H9 (cell line): ENCODE data around the gene TMEM31. TPM values are rescaled to one million over a fixed set of nuclear protein-coding genes. Genes with fewer than 3 reads are reported as not detected.

Experiments used
- DNase-seq: peaks from one replicate; pipeline ENCODE4 v3.0.0-alpha.2; 2017
- H2AFZ ChIP-seq: one replicate; pipeline ENCODE4 v1.6.1; 2013; ENCODE audit warnings: mild to moderate bottlenecking, low read length, control low read depth, moderate library complexity
- H2AK5ac ChIP-seq: 2 replicates; pipeline ENCODE4 v1.6.1; 2013; ENCODE audit warnings: low read length, control low read depth, mixed read lengths; ENCODE audit not compliant: insufficient read length
- H2BK120ac ChIP-seq: one replicate; pipeline ENCODE4 v1.6.1; 2013; ENCODE audit warnings: low read depth, mild to moderate bottlenecking, low read length, control low read depth, inconsistent platforms; ENCODE audit not compliant: poor library complexity, severe bottlenecking
- H2BK12ac ChIP-seq: 2 replicates; pipeline ENCODE4 v1.6.1; 2013; ENCODE audit warnings: low read length, control low read depth, mixed read lengths, low read depth; ENCODE audit not compliant: insufficient read length
- H2BK15ac ChIP-seq: 2 replicates; pipeline ENCODE4 v1.6.1; 2013; ENCODE audit warnings: low read depth, low read length, control low read depth
- H2BK20ac ChIP-seq: one replicate; pipeline ENCODE4 v1.6.1; 2013; ENCODE audit warnings: low read depth, mild to moderate bottlenecking, low read length, control low read depth, inconsistent platforms; ENCODE audit not compliant: poor library complexity, severe bottlenecking
- H2BK5ac ChIP-seq: 2 replicates; pipeline ENCODE4 v1.6.1; 2013; ENCODE audit warnings: low read length, control low read depth, mixed read lengths; ENCODE audit not compliant: insufficient read length
- H3K14ac ChIP-seq: 2 replicates; pipeline ENCODE4 v1.6.1; 2013; ENCODE audit warnings: low read length, control low read depth; ENCODE audit not compliant: insufficient read depth
- H3K18ac ChIP-seq: 2 replicates; pipeline ENCODE4 v1.6.1; 2013; ENCODE audit warnings: low read depth, mild to moderate bottlenecking, mixed read lengths, low read length, control low read depth; ENCODE audit not compliant: insufficient read length
- H3K23ac ChIP-seq: 2 replicates; pipeline ENCODE4 v1.6.1; 2013; ENCODE audit warnings: low read length, control low read depth, mixed read lengths, low read depth; ENCODE audit not compliant: insufficient read length
- H3K23me2 ChIP-seq: 2 replicates; pipeline ENCODE4 v1.6.1; 2013; ENCODE audit warnings: low read depth, mild to moderate bottlenecking, mixed read lengths, low read length, control low read depth; ENCODE audit not compliant: insufficient read length, poor library complexity, severe bottlenecking
- H3K27ac ChIP-seq: 2 replicates; pipeline ENCODE4 v1.5.1; 2013; ENCODE audit warnings: low read length, control low read depth, mixed read lengths, low read depth; ENCODE audit not compliant: insufficient read length
- H3K27me3 ChIP-seq: 2 replicates; pipeline ENCODE4 v1.6.1; 2013; ENCODE audit warnings: low read length, control low read depth, inconsistent platforms; ENCODE audit not compliant: insufficient read depth
- H3K4ac ChIP-seq: 2 replicates; pipeline ENCODE4 v1.6.1; 2013; ENCODE audit warnings: low read depth, mild to moderate bottlenecking, control low read depth, inconsistent platforms, low read length, moderate library complexity
- H3K4me1 ChIP-seq: 2 replicates; pipeline ENCODE4 v1.6.1; 2013; ENCODE audit warnings: low read length, control low read depth, inconsistent platforms; ENCODE audit not compliant: insufficient read depth
- H3K4me2 ChIP-seq: 2 replicates; pipeline ENCODE4 v1.6.1; 2013; ENCODE audit warnings: low read length, control low read depth, mixed read lengths; ENCODE audit not compliant: insufficient read length, insufficient read depth
- H3K56ac ChIP-seq: 2 replicates; pipeline ENCODE4 v1.6.1; 2013; ENCODE audit warnings: low read depth, mild to moderate bottlenecking, mixed read lengths, low read length, control low read depth; ENCODE audit not compliant: insufficient read length
- H3K79me1 ChIP-seq: 2 replicates; pipeline ENCODE4 v1.6.1; 2013; ENCODE audit warnings: low read depth, mild to moderate bottlenecking, moderate library complexity, low read length, control low read depth, inconsistent platforms; ENCODE audit not compliant: insufficient read depth, poor library complexity, severe bottlenecking
- H3K79me2 ChIP-seq: 2 replicates; pipeline ENCODE4 v1.6.1; 2013; ENCODE audit warnings: low read length, control low read depth, inconsistent platforms; ENCODE audit not compliant: insufficient read depth
- H3K9ac ChIP-seq: 2 replicates; pipeline ENCODE4 v1.6.1; 2013; ENCODE audit warnings: low read length, control low read depth, mixed read lengths; ENCODE audit not compliant: insufficient read length; ENCODE audit errors: extremely low read depth
- H3K9me3 ChIP-seq: one replicate; pipeline ENCODE4 v1.6.1; 2013; ENCODE audit warnings: low read depth, low read length, inconsistent platforms; ENCODE audit not compliant: control insufficient read depth
- H3T11ph ChIP-seq: one replicate; pipeline ENCODE4 v1.6.1; 2013; ENCODE audit warnings: mild to moderate bottlenecking, low read length, control low read depth, inconsistent platforms
- H4K20me1 ChIP-seq: one replicate; pipeline ENCODE4 v1.6.1; 2013; ENCODE audit not compliant: control insufficient read depth, insufficient read length, insufficient read depth
- H4K5ac ChIP-seq: 2 replicates; pipeline ENCODE4 v1.6.1; 2013; ENCODE audit warnings: low read depth, mild to moderate bottlenecking, mixed read lengths, low read length, control low read depth; ENCODE audit not compliant: insufficient read length
- H4K8ac ChIP-seq: replicated peaks from 2 replicates; pipeline ENCODE4 v1.6.1; 2013; ENCODE audit warnings: low read length, control low read depth, mixed read lengths, low read depth; ENCODE audit not compliant: insufficient read length
- H4K91ac ChIP-seq: 2 replicates; pipeline ENCODE4 v1.6.1; 2013; ENCODE audit warnings: low read depth, mild to moderate bottlenecking, moderate library complexity, mixed read lengths, low read length, control low read depth; ENCODE audit not compliant: insufficient read length
- H3K27ac Mint-ChIP-seq, 3 experiments: 2 replicates in 2 of 3; 3 replicates in 1 of 3; pipeline ENCODE4 v1.8.0; 2020 to 2021; ENCODE audit warnings: mixed read lengths in 3 of 3, mild to moderate bottlenecking in 1 of 3, moderate library complexity in 1 of 3
- H3K27me3 Mint-ChIP-seq: 2 replicates; pipeline ENCODE4 v1.8.0; 2021; ENCODE audit warnings: low read depth, mild to moderate bottlenecking, moderate library complexity, mixed read lengths
- H3K36me3 Mint-ChIP-seq, 3 experiments: 2 replicates in 2 of 3; 3 replicates in 1 of 3; pipeline ENCODE4 v1.8.0; 2020 to 2021; ENCODE audit warnings: low read depth in 3 of 3, mixed read lengths in 3 of 3; ENCODE audit not compliant: insufficient read depth in 1 of 3
- H3K4me1 Mint-ChIP-seq, 2 experiments: 2 replicates each; pipeline ENCODE4 v1.8.0; 2020; ENCODE audit warnings: mixed read lengths in 2 of 2
- H3K4me3 Mint-ChIP-seq, 2 experiments: 2 replicates in 1 of 2; 3 replicates in 1 of 2; pipeline ENCODE4 v1.8.0; 2020 to 2021; ENCODE audit warnings: mild to moderate bottlenecking in 2 of 2, mixed read lengths in 2 of 2, moderate library complexity in 1 of 2
- H3K9me3 Mint-ChIP-seq, 2 experiments: 2 replicates in 1 of 2; 3 replicates in 1 of 2; pipeline ENCODE4 v1.8.0; 2020; ENCODE audit warnings: mild to moderate bottlenecking in 2 of 2, mixed read lengths in 2 of 2, moderate library complexity in 1 of 2
- WGBS: extraction: QIAGEN DNeasy Blood & Tissue Kit; methylation state at CpG from one replicate; pipeline ENCODE4 v1.1.7; 2013; ENCODE audit warnings: missing lambda C conversion rate, low lambda C conversion rate, mixed read lengths; ENCODE audit not compliant: insufficient read length; ENCODE audit errors: extremely low coverage; 5-methylcytosine and 5-hydroxymethylcytosine counted together
- total RNA-seq: library from RNA; stranded (reverse); gene quantifications from 2 replicates; pipeline ENCODE4 v1.2.1, GENCODE V29; 2021
- TF ChIP-seq, protein P1 (sequence below): fragments of 200-600 bp; sonication (generic); conservative IDR thresholded peaks from 3 replicates; pipeline ENCODE4 v1.8.0; 2021; ENCODE audit warnings: antibody characterized with exemption, mild to moderate bottlenecking

TMEM31 gene
- total RNA-seq, 1 experiment from 2014 or later = 0.55 TPM

DNA sequence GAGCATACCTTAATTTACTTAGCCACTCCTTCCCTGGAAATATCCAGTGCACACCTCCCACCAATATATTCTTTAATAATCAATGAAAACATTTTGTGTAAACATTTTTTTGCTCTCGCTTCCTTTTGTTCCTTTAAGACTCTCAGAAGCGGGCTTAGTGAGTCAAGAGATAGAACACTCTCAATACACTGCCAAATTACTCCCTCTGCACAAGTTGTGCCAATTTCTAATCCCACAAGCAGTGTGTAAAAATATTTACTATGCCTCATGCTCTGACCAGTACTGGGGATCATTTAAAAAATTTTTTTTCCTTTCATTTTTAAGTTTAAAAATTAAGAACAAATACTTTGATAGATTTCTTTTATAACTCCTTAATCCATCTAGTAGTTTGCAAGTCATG is 29.3 kb upstream of the TMEM31 start:
- Histone ChIP-seq H4K20me1 (no peaks in the 10 kb centered on the region), H2BK12ac (no peak overlapping the region), H3K9me3 (no peaks in the 10 kb centered on the region), H4K5ac (no peak overlapping the region), H4K91ac (no peak overlapping the region), H3K9ac (no peak overlapping the region), H3K4ac (no peak overlapping the region), H2BK15ac (no peak overlapping the region), H2AK5ac (no peak overlapping the region), H4K8ac (no peak overlapping the region), H2BK120ac (no peak overlapping the region), H3K23ac (no peak overlapping the region), H3K79me1 (peaks cover 6% of the 10 kb centered on the region), H3K4me2 (no peak overlapping the region), H2BK20ac (no peak overlapping the region), H3K14ac (no peak overlapping the region), H3K18ac (no peak overlapping the region), H3K27me3 (no peaks in the 10 kb centered on the region), H3K4me1 (no peaks in the 10 kb centered on the region), H2AFZ (no peak overlapping the region), H3K27ac (no peak overlapping the region), H3K79me2 (peaks cover 7% of the 10 kb centered on the region; the same call in 1 of the 2 replicates), H3T11ph (no peak overlapping the region), H3K56ac (no peak overlapping the region), H3K23me2 (no peaks in the 10 kb centered on the region), H2BK5ac (no peak overlapping the region)
- H3K4me3 Mint-ChIP-seq = no peak overlapping the region
- H3K4me1 Mint-ChIP-seq = peaks cover 0 to 5% of the 10 kb centered on the region in 2 experiments; a peak in 2 of 4 replicates
- H3K9me3 Mint-ChIP-seq = peaks cover 0 to 18% of the 10 kb centered on the region in 2 experiments; a peak in 2 of 5 replicates
- TF ChIP-seq, protein P1, sequence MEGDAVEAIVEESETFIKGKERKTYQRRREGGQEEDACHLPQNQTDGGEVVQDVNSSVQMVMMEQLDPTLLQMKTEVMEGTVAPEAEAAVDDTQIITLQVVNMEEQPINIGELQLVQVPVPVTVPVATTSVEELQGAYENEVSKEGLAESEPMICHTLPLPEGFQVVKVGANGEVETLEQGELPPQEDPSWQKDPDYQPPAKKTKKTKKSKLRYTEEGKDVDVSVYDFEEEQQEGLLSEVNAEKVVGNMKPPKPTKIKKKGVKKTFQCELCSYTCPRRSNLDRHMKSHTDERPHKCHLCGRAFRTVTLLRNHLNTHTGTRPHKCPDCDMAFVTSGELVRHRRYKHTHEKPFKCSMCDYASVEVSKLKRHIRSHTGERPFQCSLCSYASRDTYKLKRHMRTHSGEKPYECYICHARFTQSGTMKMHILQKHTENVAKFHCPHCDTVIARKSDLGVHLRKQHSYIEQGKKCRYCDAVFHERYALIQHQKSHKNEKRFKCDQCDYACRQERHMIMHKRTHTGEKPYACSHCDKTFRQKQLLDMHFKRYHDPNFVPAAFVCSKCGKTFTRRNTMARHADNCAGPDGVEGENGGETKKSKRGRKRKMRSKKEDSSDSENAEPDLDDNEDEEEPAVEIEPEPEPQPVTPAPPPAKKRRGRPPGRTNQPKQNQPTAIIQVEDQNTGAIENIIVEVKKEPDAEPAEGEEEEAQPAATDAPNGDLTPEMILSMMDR = no peak
- H3K36me3 Mint-ChIP-seq = peaks cover 23 to 83% (median 54%) of the 10 kb centered on the region in 3 experiments; a peak in 6 of 7 replicates
- WGBS = no CpG with 5 or more reads among the region's 2 CpGs
- H3K27ac Mint-ChIP-seq = 0 out of 7 replicates have a peak overlapping the region, but pooled peaks of 1 of the 3 experiments have one; percentile 67
- no peaks in the 10 kb centered on the region for H3K27me3 Mint-ChIP-seq
- no peak for DNase-seq
